OCI-LY3 (cell line): ENCODE measurements around the gene CHST8.

ENCODE experiments used
- H2AFZ ChIP-seq: fragments of 200-600, 300-600 bp; shearing (Covaris generic); 2 replicates; pipeline ENCODE4 v1.6.0; 2014; ENCODE audit warnings: antibody characterized with exemption, low read depth, low read length
- H3K27ac ChIP-seq: fragments of 200-600, 300-600 bp; sonication (generic); 2 replicates; pipeline ENCODE4 v1.5.1; 2014; ENCODE audit warnings: mild to moderate bottlenecking, low read length, moderate library complexity, mixed read lengths
- H3K27me3 ChIP-seq: fragments of 200-600, 300-600 bp; sonication (generic); 2 replicates; pipeline ENCODE4 v1.6.1; 2014; ENCODE audit warnings: low read depth, low read length, mixed read lengths
- H3K36me3 ChIP-seq: fragments of 200-600, 300-600 bp; sonication (generic); replicated peaks from 2 replicates; pipeline ENCODE3; 2014; ENCODE audit warnings: low read depth, low read length, mixed read lengths
- H3K4me1 ChIP-seq: fragments of 300-600, 200-600 bp; sonication (generic); 2 replicates; pipeline ENCODE4 v1.6.1; 2014; ENCODE audit warnings: low read length, mixed read lengths
- H3K4me2 ChIP-seq: fragments of 200-600, 300-600 bp; sonication (generic); 2 replicates; pipeline ENCODE4 v1.6.1; 2014; ENCODE audit warnings: low read length, mixed read lengths
- H3K4me3 ChIP-seq: fragments of 300-600, 200-600 bp; sonication (generic); 2 replicates; pipeline ENCODE4 v1.5.1; 2014; ENCODE audit warnings: antibody characterized with exemption, mild to moderate bottlenecking, low read length, moderate library complexity
- H3K79me2 ChIP-seq: fragments of 300-600, 200-600 bp; shearing (Covaris generic); 2 replicates; pipeline ENCODE4 v1.6.1; 2014; ENCODE audit warnings: mild to moderate bottlenecking, low read length, mixed read lengths
- H3K9ac ChIP-seq: fragments of 300-600, 200-600 bp; shearing (Covaris generic); 2 replicates; pipeline ENCODE4 v1.6.0; 2014; ENCODE audit warnings: mild to moderate bottlenecking, low read length, moderate library complexity
- H3K9me3 ChIP-seq: fragments of 200-600, 300-600 bp; shearing (Covaris generic); 2 replicates; pipeline ENCODE4 v1.6.1; 2014; ENCODE audit warnings: low read length, mixed read lengths; ENCODE audit not compliant: insufficient read depth
- H4K20me1 ChIP-seq: fragments of 200-600, 300-600 bp; sonication (generic); 2 replicates; pipeline ENCODE4 v1.6.1; 2016; ENCODE audit warnings: low read length, mixed read lengths; ENCODE audit not compliant: insufficient read depth
- CTCF ChIP-seq: fragments of 200-600, 300-600 bp; sonication (generic); IDR thresholded peaks from 2 replicates; pipeline ENCODE4 v1.5.1; 2014; ENCODE audit warnings: antibody characterized with exemption, low read length, low read depth
- EZH2phosphoT487 ChIP-seq: fragments of 200-600 bp; shearing (Covaris generic); IDR thresholded peaks from 2 replicates; pipeline ENCODE4 v1.6.1; 2018; ENCODE audit warnings: antibody characterized with exemption, mixed run types, low read depth

Gene CHST8

GRCh38 chr19:33668968-33669367 is 47.2 kb downstream of the CHST8 start:
- no peaks in the 10 kb centered on the region for H4K20me1 ChIP-seq
- H3K36me3 ChIP-seq = no peaks in the 10 kb centered on the region
- H2AFZ ChIP-seq = no peak overlapping the region
- H3K4me3 ChIP-seq = no peak overlapping the region
- no peaks in the 10 kb centered on the region for H3K79me2 ChIP-seq
- no peak overlapping the region for H3K27ac ChIP-seq
- no peaks in the 10 kb centered on the region for H3K4me1 ChIP-seq
- peaks cover 9% of the 10 kb centered on the region; the same call in 1 of the 2 replicates for H3K27me3 ChIP-seq
- no peak for TF ChIP-seq EZH2phosphoT487
- no peak for TF ChIP-seq CTCF
- H3K9ac ChIP-seq = no peak overlapping the region
- H3K9me3 ChIP-seq = no peaks in the 10 kb centered on the region
- H3K4me2 ChIP-seq = no peak overlapping the region

DNA sequence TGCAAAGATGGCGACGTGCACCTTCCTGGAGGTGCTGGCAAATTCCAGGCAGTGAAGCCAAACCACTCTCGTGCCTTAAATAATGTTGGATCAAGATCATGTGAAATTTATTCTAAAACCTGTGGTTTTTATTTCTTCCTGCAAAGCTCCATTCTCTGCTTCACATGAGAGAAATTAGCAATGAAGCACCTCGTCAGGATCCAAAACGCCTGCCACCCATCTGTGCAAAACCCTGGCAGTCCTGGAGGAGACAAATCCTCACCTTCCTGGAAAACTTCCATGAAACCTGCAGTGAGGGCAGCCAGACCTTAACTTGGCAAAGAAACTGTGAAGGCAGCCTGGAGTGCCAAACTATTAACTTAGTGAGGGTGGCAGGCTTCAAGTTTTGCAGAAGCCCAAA is 47.6 kb downstream of the CHST8 start:
- Histone ChIP-seq H4K20me1 (no peaks in the 10 kb centered on the region), H3K9ac (no peak overlapping the region), H3K27me3 (peaks cover 9% of the 10 kb centered on the region; the same call in 1 of the 2 replicates), H3K4me2 (no peak overlapping the region), H3K27ac (no peak overlapping the region), H3K4me1 (no peaks in the 10 kb centered on the region), H3K36me3 (no peaks in the 10 kb centered on the region), H2AFZ (no peak overlapping the region), H3K9me3 (no peaks in the 10 kb centered on the region), H3K79me2 (no peaks in the 10 kb centered on the region), H3K4me3 (no peak overlapping the region)
- TF ChIP-seq CTCF = no peak
- no peak for TF ChIP-seq EZH2phosphoT487

DNA sequence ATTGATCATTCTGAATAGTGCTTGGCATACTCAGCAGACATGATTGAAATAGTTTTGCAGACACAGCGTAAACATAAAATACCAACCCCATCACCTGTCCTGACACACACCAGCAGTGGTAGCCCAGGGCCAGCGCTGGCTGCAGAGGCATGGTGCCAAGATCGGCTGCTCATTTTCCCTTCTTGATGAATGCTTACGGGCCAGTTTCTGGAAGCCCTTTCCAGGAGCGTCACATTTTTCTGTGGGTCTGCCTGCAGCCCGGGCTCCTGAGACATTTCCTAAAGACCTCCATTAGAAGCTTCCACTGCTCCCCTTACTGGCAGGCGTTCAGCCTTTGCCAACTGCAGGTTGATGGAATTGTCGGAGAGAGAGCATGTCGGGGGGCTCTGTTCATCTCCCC is 48.6 kb downstream of the CHST8 start:
- Histone ChIP-seq H4K20me1 (no peaks in the 10 kb centered on the region; the same call in 1 of the 2 replicates), H3K4me1 (no peaks in the 10 kb centered on the region), H3K27me3 (peaks cover 9% of the 10 kb centered on the region; the same call in 1 of the 2 replicates), H3K27ac (no peak overlapping the region), H3K79me2 (no peaks in the 10 kb centered on the region), H3K4me3 (no peak overlapping the region), H2AFZ (no peak overlapping the region), H3K9me3 (no peaks in the 10 kb centered on the region), H3K36me3 (no peaks in the 10 kb centered on the region), H3K4me2 (no peak overlapping the region), H3K9ac (no peak overlapping the region)
- no peak for TF ChIP-seq CTCF
- no peak for TF ChIP-seq EZH2phosphoT487

DNA sequence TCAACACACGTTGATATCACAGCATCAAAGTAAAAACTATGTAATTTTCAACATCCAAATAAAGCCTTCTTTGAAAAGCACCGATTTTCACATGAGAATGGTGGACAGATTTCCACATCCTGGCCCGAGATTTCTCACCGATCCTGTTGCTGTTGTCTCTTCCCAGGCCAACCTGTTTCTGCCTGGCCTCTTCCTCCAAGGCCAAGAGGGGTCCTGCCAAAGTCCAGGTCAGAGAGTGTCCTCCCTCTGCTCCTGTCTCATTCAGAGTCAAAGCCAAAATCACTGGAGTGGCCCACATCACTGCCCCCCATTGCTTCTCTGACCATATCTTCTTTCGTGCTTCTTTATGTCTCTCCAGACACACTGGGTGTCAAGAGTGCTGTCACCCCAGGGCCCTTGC is 49.5 kb downstream of the CHST8 start:
- TF ChIP-seq EZH2phosphoT487 = no peak
- no peak for TF ChIP-seq CTCF
- Histone ChIP-seq H3K4me3 (no peak overlapping the region), H4K20me1 (no peaks in the 10 kb centered on the region; the same call in 1 of the 2 replicates), H3K9ac (no peak overlapping the region), H3K27ac (no peak overlapping the region), H3K4me1 (no peaks in the 10 kb centered on the region), H3K9me3 (no peaks in the 10 kb centered on the region), H2AFZ (no peak overlapping the region), H3K36me3 (no peaks in the 10 kb centered on the region), H3K4me2 (no peak overlapping the region), H3K27me3 (peaks cover 9% of the 10 kb centered on the region; the same call in 1 of the 2 replicates), H3K79me2 (no peaks in the 10 kb centered on the region)
